Activated naive CD8-positive, alpha-beta T cell (primary cell): ENCODE results near the gene C1D.

Source experiments
- H3K27ac Mint-ChIP-seq: one replicate; pipeline ENCODE4 v1.8.0; 2021; ENCODE audit warnings: mixed read lengths
- H3K27me3 Mint-ChIP-seq: one replicate; pipeline ENCODE4 v1.8.0; 2021; ENCODE audit warnings: mixed read lengths
- H3K36me3 Mint-ChIP-seq: one replicate; pipeline ENCODE4 v1.8.0; 2021; ENCODE audit warnings: mixed read lengths
- H3K4me1 Mint-ChIP-seq: one replicate; pipeline ENCODE4 v1.8.0; 2021; ENCODE audit warnings: low read depth, mixed read lengths
- H3K4me3 Mint-ChIP-seq: one replicate; pipeline ENCODE4 v1.8.0; 2021; ENCODE audit warnings: mild to moderate bottlenecking, mixed read lengths
- H3K9me3 Mint-ChIP-seq: one replicate; pipeline ENCODE4 v1.8.0; 2021; ENCODE audit warnings: low read depth, mixed read lengths

The C1D gene

DNA sequence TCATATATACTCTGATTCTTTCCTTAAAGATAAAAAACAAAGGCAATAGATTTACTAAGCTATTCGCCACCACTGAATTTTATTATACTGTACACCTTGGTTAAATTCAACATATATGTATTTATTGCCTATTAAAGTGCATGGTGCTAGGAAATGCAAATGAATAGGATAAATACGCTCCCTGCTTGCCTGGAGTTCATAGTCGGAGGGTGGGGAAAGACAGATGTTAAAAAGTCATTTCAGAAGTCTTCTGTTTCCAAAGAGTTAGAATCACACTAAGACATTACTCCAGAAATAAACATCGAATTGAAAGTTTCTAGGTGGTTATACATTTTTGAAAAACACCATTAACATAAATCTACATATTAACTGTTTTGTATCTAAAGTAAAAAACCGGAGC, 19.8 kb downstream of the C1D start:
- Mint-ChIP-seq H3K27ac (no peak overlapping the region), H3K27me3 (no peaks in the 10 kb centered on the region), H3K9me3 (no peaks in the 10 kb centered on the region), H3K4me3 (no peak overlapping the region), H3K36me3 (no peaks in the 10 kb centered on the region), H3K4me1 (peaks cover 3% of the 10 kb centered on the region)

- Mint-ChIP-seq H3K4me3 (no peak overlapping the region), H3K27me3 (no peaks in the 10 kb centered on the region), H3K4me1 (peaks cover 3% of the 10 kb centered on the region), H3K36me3 (no peaks in the 10 kb centered on the region), H3K27ac (no peak overlapping the region), H3K9me3 (no peaks in the 10 kb centered on the region)
These were observed 21.0 kb downstream of the C1D start for GRCh38 chr2:68041704-68042245.

DNA sequence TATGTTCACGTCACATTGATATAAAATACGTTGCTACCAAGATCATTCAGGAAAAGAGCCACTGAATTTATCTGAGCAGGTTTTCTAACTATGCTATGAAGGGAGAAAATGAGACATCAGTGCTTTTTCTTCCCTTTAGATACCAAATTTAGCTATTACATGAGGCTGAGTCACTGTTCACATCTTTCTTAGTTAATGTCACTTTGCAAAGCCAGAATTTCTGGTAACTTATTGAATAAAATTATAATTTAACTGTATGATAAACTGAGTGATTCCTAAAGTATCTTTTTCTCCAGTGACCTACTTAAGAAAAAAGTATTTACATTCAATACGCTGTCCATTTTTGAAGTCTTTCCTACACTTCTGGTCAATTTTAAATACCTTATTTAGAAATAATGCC, 22.7 kb downstream of the C1D start:
- Mint-ChIP-seq H3K4me3 (no peak overlapping the region), H3K36me3 (no peaks in the 10 kb centered on the region), H3K9me3 (no peaks in the 10 kb centered on the region), H3K27ac (peak overlapping the region; percentile 10), H3K27me3 (no peaks in the 10 kb centered on the region), H3K4me1 (peaks cover 3% of the 10 kb centered on the region)

DNA sequence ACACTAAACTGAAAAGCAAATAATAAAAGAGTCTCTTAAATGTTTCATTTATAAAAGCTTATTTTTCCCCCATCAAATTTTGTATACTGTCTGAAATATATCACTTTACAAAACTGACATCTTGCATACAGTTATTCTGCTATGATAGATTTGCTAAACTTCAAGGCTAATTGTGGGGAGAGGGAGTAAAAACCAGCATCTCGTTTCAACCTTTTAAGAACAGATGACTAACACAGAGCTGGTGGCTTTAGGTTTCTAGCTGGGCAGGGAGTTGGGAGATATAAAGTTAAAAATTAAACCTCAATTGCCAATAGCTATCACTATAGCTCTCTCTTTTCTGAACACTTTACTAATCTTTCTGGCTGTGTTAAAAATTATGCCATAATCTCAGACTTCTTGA, 23.5 kb downstream of the C1D start:
- no peaks in the 10 kb centered on the region for H3K9me3 Mint-ChIP-seq
- no peaks in the 10 kb centered on the region for H3K36me3 Mint-ChIP-seq
- no peak overlapping the region for H3K4me3 Mint-ChIP-seq
- H3K27me3 Mint-ChIP-seq: no peaks in the 10 kb centered on the region
- H3K27ac Mint-ChIP-seq: no peak overlapping the region
- peaks cover 3% of the 10 kb centered on the region for H3K4me1 Mint-ChIP-seq

DNA sequence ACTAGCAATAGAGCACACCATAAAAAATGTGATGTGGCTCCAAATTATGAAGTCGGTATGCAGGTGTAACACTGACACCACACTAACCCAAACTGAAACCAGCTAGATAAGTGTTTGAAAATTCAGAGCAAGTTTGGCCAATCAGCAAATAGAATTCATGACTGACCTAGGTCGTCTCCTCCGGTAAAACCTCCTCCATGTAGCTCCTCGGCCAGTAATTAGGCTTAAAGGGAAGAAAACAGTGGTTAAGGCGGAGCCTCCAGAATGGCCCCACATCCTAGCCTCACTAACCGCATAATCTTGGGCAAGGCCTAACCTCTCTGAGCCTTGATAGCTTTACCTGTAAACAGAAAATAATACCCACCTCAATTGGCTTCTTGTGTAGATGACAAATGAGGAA, 30.1 kb downstream of the C1D start:
- H3K27me3 Mint-ChIP-seq: no peaks in the 10 kb centered on the region
- no peaks in the 10 kb centered on the region for H3K9me3 Mint-ChIP-seq
- no peak overlapping the region for H3K4me3 Mint-ChIP-seq
- H3K4me1 Mint-ChIP-seq: no peaks in the 10 kb centered on the region
- no peak overlapping the region for H3K27ac Mint-ChIP-seq
- H3K36me3 Mint-ChIP-seq: no peaks in the 10 kb centered on the region

DNA sequence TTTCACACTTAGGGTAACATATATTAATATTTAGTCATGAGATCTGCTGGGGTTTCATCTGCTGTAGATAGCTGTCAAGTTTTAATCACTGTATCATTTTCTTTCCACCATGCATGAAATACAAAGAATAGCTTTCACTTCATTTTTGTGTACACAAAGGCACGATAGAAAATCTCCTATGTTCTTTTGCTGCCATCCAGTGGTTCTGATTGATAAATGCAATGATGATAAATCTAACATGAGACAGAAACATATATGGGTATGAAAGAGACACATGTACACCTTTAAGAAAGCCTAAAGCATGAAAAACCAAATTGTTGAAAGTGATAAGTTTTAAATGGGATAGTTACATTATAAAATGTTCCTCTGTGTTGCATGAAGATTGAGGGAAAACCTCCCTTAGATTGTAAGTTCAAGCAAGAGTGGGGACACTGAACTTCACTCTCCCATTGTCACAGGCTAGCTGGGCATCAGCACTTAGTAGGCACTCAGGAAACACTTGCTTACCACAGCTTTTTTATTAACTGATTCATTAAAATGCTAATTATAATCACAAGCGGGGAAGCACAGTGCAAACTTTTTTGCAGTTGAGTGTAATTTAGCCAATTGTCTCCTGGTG, 31.2 kb downstream of the C1D start:
- no peaks in the 10 kb centered on the region for H3K4me1 Mint-ChIP-seq
- no peak overlapping the region for H3K27ac Mint-ChIP-seq
- no peaks in the 10 kb centered on the region for H3K9me3 Mint-ChIP-seq

DNA sequence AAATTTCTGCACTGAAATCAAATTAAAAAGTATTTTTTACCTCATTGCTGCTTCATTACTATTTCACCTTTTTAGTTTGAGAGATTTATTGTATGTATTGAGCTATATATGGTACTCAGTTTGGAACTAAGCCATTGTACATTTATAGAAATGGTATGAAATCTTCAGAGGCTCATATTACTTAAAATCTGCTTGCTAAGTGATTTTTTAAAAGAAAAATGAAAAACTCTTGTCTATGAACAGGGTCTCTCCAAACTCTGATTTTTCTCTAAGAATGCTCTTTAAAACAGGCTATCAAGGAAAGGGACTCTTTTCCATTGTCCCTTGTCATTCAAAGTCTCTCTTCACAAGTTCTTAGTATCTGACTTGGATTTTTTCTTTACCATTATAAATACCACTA, 31.8 kb downstream of the C1D start:
- H3K36me3 Mint-ChIP-seq: no peaks in the 10 kb centered on the region
- no peaks in the 10 kb centered on the region for H3K4me1 Mint-ChIP-seq
- H3K9me3 Mint-ChIP-seq: no peaks in the 10 kb centered on the region
- no peak overlapping the region for H3K4me3 Mint-ChIP-seq
- H3K27me3 Mint-ChIP-seq: peaks cover 4% of the 10 kb centered on the region
- no peak overlapping the region for H3K27ac Mint-ChIP-seq

More for the DNA sequence above, 31.2 kb downstream of the C1D start:
- Mint-ChIP-seq H3K36me3 (no peaks in the 10 kb centered on the region), H3K27me3 (peaks cover 2% of the 10 kb centered on the region), H3K4me3 (no peak overlapping the region)

GRCh38 chr2:68030529-68030928, 32.3 kb downstream of the C1D start:
- H3K4me3 Mint-ChIP-seq: no peak overlapping the region
- no peaks in the 10 kb centered on the region for H3K9me3 Mint-ChIP-seq
- H3K36me3 Mint-ChIP-seq: no peaks in the 10 kb centered on the region

DNA sequence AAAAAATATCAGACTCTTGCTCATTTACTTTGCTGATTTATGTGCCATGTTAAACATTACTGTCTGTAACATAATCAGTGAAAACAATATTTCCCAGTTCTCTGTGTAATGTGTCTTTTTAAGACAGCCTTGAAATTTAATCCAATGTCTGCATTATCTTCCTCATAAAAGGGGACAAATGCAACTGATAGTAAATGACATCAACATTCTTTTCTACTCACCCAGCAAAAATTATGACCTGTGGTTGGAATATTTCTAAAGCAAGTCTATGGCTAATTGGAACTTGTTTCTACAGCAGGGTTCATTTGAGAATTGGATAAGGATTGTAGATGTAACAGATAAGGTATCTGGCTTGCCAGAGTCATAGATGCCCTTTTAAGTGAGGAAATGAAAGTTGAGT, 34.8 kb downstream of the C1D start:
- no peak overlapping the region for H3K27ac Mint-ChIP-seq
- H3K9me3 Mint-ChIP-seq: no peaks in the 10 kb centered on the region
- no peaks in the 10 kb centered on the region for H3K36me3 Mint-ChIP-seq
- H3K27me3 Mint-ChIP-seq: peaks cover 10% of the 10 kb centered on the region
- no peaks in the 10 kb centered on the region for H3K4me1 Mint-ChIP-seq
- H3K4me3 Mint-ChIP-seq: no peak overlapping the region

More at GRCh38 chr2:68030529-68030928, 32.3 kb downstream of the C1D start:
- peaks cover 6% of the 10 kb centered on the region for H3K27me3 Mint-ChIP-seq
- H3K27ac Mint-ChIP-seq: no peak overlapping the region
- H3K4me1 Mint-ChIP-seq: no peaks in the 10 kb centered on the region

- H3K4me3 Mint-ChIP-seq: no peak overlapping the region
- peaks cover 7% of the 10 kb centered on the region for H3K9me3 Mint-ChIP-seq
- H3K36me3 Mint-ChIP-seq: no peaks in the 10 kb centered on the region
- no peaks in the 10 kb centered on the region for H3K4me1 Mint-ChIP-seq
- peaks cover 14% of the 10 kb centered on the region for H3K27me3 Mint-ChIP-seq
- no peak overlapping the region for H3K27ac Mint-ChIP-seq
These were observed 38.4 kb downstream of the C1D start for GRCh38 chr2:68024450-68024849.

DNA sequence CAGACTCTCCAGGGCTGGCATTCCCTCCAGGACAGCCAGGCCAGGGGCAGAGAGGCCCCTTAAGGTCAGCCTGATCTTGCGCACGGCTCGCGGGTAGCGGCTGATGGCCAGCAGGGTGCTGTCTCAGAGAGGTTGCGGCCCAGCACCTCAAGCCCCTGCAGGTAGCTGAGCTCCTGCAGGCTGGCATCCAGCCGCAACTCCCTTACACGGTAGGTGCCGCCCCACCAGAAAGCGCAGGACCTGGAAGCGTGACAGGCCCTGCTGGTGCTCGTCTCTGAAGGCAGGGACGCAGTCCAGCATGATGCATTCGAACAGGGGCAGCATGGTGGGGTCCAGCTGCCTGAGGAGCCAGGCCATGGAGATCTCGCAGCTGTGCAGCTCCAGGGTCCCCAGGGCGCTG, 38.9 kb downstream of the C1D start:
- Mint-ChIP-seq H3K9me3 (peaks cover 7% of the 10 kb centered on the region), H3K27me3 (peaks cover 14% of the 10 kb centered on the region), H3K27ac (no peak overlapping the region), H3K4me1 (no peaks in the 10 kb centered on the region), H3K36me3 (no peaks in the 10 kb centered on the region), H3K4me3 (no peak overlapping the region)

GRCh38 chr2:68018727-68019126, 44.1 kb downstream of the C1D start:
- Mint-ChIP-seq H3K27ac (no peak overlapping the region), H3K9me3 (peaks cover 7% of the 10 kb centered on the region), H3K27me3 (peaks cover 7% of the 10 kb centered on the region), H3K4me3 (no peak overlapping the region), H3K36me3 (no peaks in the 10 kb centered on the region), H3K4me1 (no peaks in the 10 kb centered on the region)

GRCh38 chr2:68009526-68009925, 53.3 kb downstream of the C1D start:
- H3K4me3 Mint-ChIP-seq: no peak overlapping the region
- H3K27ac Mint-ChIP-seq: no peak overlapping the region
- no peaks in the 10 kb centered on the region for H3K9me3 Mint-ChIP-seq
- no peaks in the 10 kb centered on the region for H3K4me1 Mint-ChIP-seq
- peaks cover 1% of the 10 kb centered on the region for H3K27me3 Mint-ChIP-seq
- H3K36me3 Mint-ChIP-seq: no peaks in the 10 kb centered on the region

DNA sequence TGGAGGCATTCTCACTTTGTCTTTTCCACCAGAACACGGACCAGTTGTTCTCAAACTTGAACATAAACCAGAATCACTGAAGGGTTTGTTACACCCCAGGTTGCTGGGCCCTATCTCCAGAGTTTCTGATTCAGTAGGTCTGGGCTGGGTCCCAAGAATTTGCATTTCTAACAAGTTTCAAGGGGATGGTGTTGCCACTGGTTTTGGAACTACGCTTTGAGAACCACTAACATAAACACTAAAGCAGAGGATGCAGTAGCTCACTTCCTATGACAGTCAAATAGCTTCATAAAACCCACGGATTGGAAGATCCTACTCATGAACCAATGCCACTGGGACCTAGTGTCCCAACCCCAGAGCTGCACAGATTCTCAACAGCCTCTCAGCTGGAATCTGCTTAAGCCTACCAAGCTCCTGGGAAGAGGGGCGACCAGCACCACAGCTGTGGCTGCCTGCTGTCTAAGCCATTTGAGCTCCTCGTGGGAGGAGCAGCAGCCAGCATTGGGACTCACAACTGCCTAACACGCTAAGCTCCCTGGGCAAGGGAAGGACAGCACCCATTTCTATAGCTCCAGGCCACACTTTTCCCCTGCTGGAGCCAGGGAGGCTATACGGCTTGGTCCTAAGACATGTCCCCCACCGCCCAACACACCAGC, 62.5 kb downstream of the C1D start:
- Mint-ChIP-seq H3K4me3 (no peak overlapping the region), H3K4me1 (no peaks in the 10 kb centered on the region), H3K27ac (no peak overlapping the region), H3K27me3 (peaks cover 13% of the 10 kb centered on the region), H3K36me3 (no peaks in the 10 kb centered on the region), H3K9me3 (no peaks in the 10 kb centered on the region)

- H3K9me3 Mint-ChIP-seq: no peaks in the 10 kb centered on the region
- no peak overlapping the region for H3K27ac Mint-ChIP-seq
- no peaks in the 10 kb centered on the region for H3K36me3 Mint-ChIP-seq
- H3K4me1 Mint-ChIP-seq: no peaks in the 10 kb centered on the region
- no peak overlapping the region for H3K4me3 Mint-ChIP-seq
- peaks cover 13% of the 10 kb centered on the region for H3K27me3 Mint-ChIP-seq
These were observed 63.5 kb downstream of the C1D start for GRCh38 chr2:67999332-67999731.

DNA sequence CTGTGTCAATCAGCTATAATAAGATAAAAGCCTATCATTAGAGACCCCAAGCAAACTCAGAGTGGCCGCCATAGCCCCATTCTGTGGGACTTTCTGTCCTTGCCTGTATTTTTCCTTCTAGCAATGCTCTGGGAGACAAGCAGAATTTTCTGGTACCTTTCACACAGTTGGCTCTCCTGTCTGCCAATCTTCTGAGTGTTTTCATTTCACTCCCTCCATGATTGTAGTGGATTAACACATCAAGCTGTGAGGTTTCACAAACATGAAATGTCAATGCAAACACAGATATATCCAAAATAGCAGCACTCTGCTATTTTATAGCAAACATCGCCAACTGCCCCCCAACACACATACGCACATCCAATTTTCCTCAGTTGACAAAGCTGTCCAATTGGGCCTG, 64.9 kb downstream of the C1D start:
- H3K27me3 Mint-ChIP-seq: peaks cover 13% of the 10 kb centered on the region
- no peak overlapping the region for H3K27ac Mint-ChIP-seq
- H3K4me3 Mint-ChIP-seq: no peak overlapping the region
- H3K4me1 Mint-ChIP-seq: no peaks in the 10 kb centered on the region
- H3K36me3 Mint-ChIP-seq: no peaks in the 10 kb centered on the region
- H3K9me3 Mint-ChIP-seq: no peaks in the 10 kb centered on the region
